VCaP (cell line): ENCODE data around the gene MMP25.

Experiments
- H3K27ac ChIP-seq: fragments of 450-650 bp; 2 replicates; pipeline ENCODE4 v1.5.1; 2017
- CTCF ChIP-seq: fragments of 450-650 bp; conservative IDR thresholded peaks from 2 replicates; pipeline ENCODE4 v1.5.1; 2017; ENCODE audit warnings: mild to moderate bottlenecking, moderate library complexity

The MMP25 gene

DNA sequence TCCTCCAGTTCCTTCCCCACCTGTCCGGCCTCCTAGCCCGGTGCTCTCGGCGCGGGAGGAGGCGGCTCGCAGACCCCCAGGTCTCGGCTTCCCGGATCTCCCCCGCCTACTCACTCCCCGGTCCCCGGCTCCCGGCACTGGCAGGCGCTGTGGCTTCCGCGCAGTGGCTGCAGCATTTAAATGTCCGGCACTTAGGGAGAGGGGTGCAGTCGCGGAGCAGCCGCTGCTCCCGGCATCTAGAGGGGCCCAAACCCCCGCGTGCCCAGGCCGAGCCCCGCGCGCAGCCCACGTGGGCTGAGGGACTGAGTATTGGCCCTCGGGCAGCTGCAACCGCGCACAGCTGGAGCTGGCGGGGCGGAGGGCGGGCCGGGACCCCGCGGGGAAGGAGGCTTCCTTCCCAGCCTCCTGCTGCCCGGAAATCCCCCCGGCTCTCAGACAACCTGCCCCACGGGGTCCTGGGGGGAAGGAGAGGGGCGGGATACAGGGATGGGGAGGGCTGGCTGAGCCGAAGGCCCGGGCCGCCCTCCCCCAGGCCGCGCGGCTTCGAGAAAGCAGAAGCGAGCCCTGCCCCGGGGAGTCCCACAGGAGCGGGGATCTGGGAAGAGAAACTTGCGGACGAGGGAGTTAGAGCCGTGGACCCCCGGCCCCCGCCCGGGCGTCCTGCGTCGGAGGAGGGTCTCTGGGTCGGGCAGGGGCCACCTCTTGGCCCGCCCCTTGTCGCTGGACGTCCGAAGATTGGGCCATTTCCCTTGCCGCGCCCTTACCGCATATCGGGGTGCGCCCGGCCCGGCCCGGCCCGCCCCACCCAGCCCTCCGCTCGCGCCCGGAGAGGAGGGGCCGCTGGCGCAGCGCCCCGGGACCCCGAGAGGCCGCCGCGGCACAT, at the start of gene MMP25:
MMP25 (plus strand) TSS at position 804 of the 883 bp plus-strand sequence. CDS start 357 bp downstream, outside the sequence.
- H3K27ac ChIP-seq = peak within 1 kb of the TSS; percentile 43

DNA sequence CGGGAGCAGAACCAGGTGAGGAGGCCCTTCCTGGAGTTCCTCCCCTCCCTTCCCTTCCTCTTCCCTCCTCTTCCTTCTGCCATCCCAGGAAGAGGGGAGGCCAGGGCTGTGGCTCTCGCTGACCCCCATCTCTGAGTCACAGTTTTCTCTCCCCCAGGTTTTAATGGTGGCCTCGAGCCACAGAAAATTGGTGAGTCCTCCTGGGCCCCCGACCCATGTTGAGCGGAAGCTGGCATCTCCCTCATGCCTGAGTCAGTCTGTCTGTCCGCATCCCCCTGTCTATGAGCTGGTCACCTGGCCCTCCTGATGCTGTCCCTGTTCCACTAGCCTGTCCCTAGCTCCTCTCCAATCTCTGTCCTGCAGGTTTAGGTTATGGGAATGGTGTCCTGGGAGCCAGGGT, 46.4 kb upstream of the MMP25 start:
- TF ChIP-seq CTCF = no peak
- H3K27ac ChIP-seq = no peak overlapping the region

More for the DNA sequence above, at the start of gene MMP25:
- TF ChIP-seq CTCF = no peak

GRCh38 chr16:3000540-3000939, 45.8 kb upstream of the MMP25 start:
- H3K27ac ChIP-seq = no peak overlapping the region
- TF ChIP-seq CTCF = no peak

DNA sequence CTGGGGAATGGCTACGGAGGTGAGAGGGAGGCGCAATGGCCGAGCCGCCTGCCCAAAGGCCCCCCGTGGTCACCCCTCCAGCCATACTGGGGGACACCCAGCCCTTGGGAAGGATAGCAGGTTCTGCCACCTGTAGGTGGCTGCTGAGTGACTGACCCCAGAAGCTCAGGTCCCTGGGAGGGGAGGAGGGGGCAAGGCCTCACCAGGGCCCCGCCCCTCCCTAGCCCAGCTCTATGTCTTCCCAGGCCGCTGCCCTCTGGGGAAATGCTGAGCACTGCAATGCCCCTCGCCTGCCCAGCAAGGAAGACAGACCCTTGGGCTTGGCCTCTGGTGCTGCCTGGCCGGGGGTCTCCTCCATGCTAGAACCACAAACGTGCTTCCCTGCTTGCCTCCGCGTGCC, 45.0 kb upstream of the MMP25 start:
- TF ChIP-seq CTCF = no peak
- no peak overlapping the region for H3K27ac ChIP-seq

- peak overlapping the region; percentile 69 for H3K27ac ChIP-seq
- TF ChIP-seq CTCF = peak; percentile 50
Measured at GRCh38 chr16:3003582-3004270, 42.6 kb upstream of the MMP25 start.

DNA sequence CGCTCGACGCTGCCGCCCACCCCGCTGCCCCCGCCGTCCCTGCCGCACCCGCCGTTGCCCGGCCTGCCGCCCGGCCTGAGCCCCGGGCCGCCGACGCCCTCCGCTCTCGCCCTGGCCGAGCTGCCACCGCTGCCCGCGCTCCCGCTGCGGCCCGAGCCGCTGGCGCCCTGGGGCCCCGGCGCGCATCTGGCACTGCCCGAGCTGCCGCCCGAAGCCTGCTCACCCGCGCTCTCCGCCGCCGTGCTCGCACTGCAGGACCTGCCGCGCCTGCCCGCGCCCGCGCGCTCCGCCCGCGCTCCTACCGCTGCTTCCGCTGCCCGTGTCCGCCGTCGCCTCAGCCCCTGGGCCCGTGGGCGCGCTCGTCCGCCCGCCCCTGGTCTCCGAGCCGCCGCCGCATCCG, 42.0 kb upstream of the MMP25 start:
- no peak for TF ChIP-seq CTCF
- peak overlapping the region; percentile 69 for H3K27ac ChIP-seq

- peak overlapping the region; percentile 69 for H3K27ac ChIP-seq
- TF ChIP-seq CTCF = no peak
Measured at GRCh38 chr16:3004781-3005284, 41.5 kb upstream of the MMP25 start.
